Liver (tissue), 9 donors: ENCODE results near the gene RGS3. TPM values are rescaled to one million over a fixed set of nuclear protein-coding genes. Genes with fewer than 3 reads are reported as not detected.

ENCODE experiments used
- DNase-seq: peaks from one replicate; pipeline ENCODE4 v3.0.0-alpha.2; 2017; ENCODE audit warnings: low spot score
- H3K27ac ChIP-seq, 2 donors: one replicate each; pipeline ENCODE4 v1.7.0; 2013; ENCODE audit warnings: inconsistent platforms in 2 of 2, low read length in 2 of 2, control low read depth in 1 of 2, low read depth in 1 of 2, mild to moderate bottlenecking in 1 of 2
- H3K27me3 ChIP-seq, 4 donors: one replicate each; pipeline versions ENCODE4 v1.6.1 to v1.7.0; 2013; ENCODE audit warnings: low read length in 3 of 4, inconsistent platforms in 1 of 4, mild to moderate bottlenecking in 1 of 4, moderate library complexity in 1 of 4; ENCODE audit not compliant: control insufficient read depth in 4 of 4, insufficient read depth in 4 of 4
- H3K36me3 ChIP-seq, 4 donors: one replicate each; pipeline versions ENCODE4 v1.6.1 to v1.7.0; 2013; ENCODE audit warnings: low read length in 3 of 4, mild to moderate bottlenecking in 3 of 4, low read depth in 1 of 4, moderate library complexity in 1 of 4; ENCODE audit not compliant: control insufficient read depth in 4 of 4, insufficient read depth in 3 of 4
- H3K4me1 ChIP-seq, 4 donors: one replicate each; pipeline versions ENCODE4 v1.6.1 to v1.7.0; 2013; ENCODE audit warnings: low read length in 3 of 4, mild to moderate bottlenecking in 3 of 4, moderate library complexity in 1 of 4; ENCODE audit not compliant: control insufficient read depth in 4 of 4, insufficient read depth in 4 of 4
- H3K4me3 ChIP-seq, 3 donors: one replicate each; pipeline versions ENCODE4 v1.6.1 to v1.7.0; 2013; ENCODE audit warnings: low read length in 3 of 3, control low read depth in 1 of 3, low read depth in 1 of 3, mild to moderate bottlenecking in 1 of 3
- H3K9ac ChIP-seq, 2 donors: one replicate each; pipeline ENCODE4 v1.7.0; 2013; ENCODE audit warnings: low read length in 2 of 2, mild to moderate bottlenecking in 2 of 2, moderate library complexity in 2 of 2, control low read depth in 1 of 2, low read depth in 1 of 2
- H3K9me3 ChIP-seq, 4 donors: one replicate each; pipeline versions ENCODE4 v1.6.1 to v1.7.0; 2013; ENCODE audit warnings: low read length in 3 of 4; ENCODE audit not compliant: control insufficient read depth in 4 of 4
- EGR1 ChIP-seq, 2 donors: IDR thresholded peaks; 2 replicates each; pipeline ENCODE4 v1.6.1; 2016 to 2018; ENCODE audit warnings: antibody characterized with exemption in 2 of 2, low read depth in 2 of 2
- FOXA1 ChIP-seq: IDR thresholded peaks from 2 replicates; pipeline ENCODE4 v1.6.1; 2016; ENCODE audit warnings: antibody characterized with exemption
- FOXA2 ChIP-seq: IDR thresholded peaks from 2 replicates; pipeline ENCODE4 v1.6.1; 2016; ENCODE audit warnings: antibody characterized with exemption
- GABPA ChIP-seq, 2 donors: IDR thresholded peaks in 1 of 2; conservative IDR thresholded peaks in 1 of 2; 2 replicates each; pipeline ENCODE4 v1.6.1; 2016; ENCODE audit warnings: antibody characterized with exemption in 2 of 2, mild to moderate bottlenecking in 1 of 2, moderate library complexity in 1 of 2
- HNF4A ChIP-seq, 2 donors: conservative IDR thresholded peaks; 2 replicates each; pipeline ENCODE4 v1.6.1; 2016; ENCODE audit warnings: antibody characterized with exemption in 2 of 2, mild to moderate bottlenecking in 2 of 2
- HNF4G ChIP-seq: IDR thresholded peaks from 2 replicates; pipeline ENCODE4 v1.6.1; 2016; ENCODE audit warnings: antibody characterized with exemption
- JUND ChIP-seq, 2 donors: IDR thresholded peaks; 2 replicates each; pipeline ENCODE4 v1.6.1; 2016; ENCODE audit warnings: antibody characterized with exemption in 2 of 2
- NR2F2 ChIP-seq: IDR thresholded peaks from 2 replicates; pipeline ENCODE4 v1.6.1; 2016; ENCODE audit warnings: antibody characterized with exemption
- RAD21 ChIP-seq, 2 donors: IDR thresholded peaks; 2 replicates each; pipeline ENCODE4 v1.6.1; 2016; ENCODE audit warnings: antibody characterized with exemption in 2 of 2, mild to moderate bottlenecking in 2 of 2
- RXRA ChIP-seq, 2 donors: IDR thresholded peaks; 2 replicates each; pipeline ENCODE4 v1.6.1; 2017 to 2018; ENCODE audit warnings: antibody characterized with exemption in 2 of 2, mild to moderate bottlenecking in 1 of 2
- SP1 ChIP-seq: IDR thresholded peaks from 2 replicates; pipeline ENCODE4 v1.6.1; 2018; ENCODE audit warnings: antibody characterized with exemption, mild to moderate bottlenecking
- TAF1 ChIP-seq: conservative IDR thresholded peaks from 2 replicates; pipeline ENCODE4 v1.6.1; 2016; ENCODE audit warnings: antibody characterized with exemption, mild to moderate bottlenecking
- YY1 ChIP-seq: IDR thresholded peaks from 2 replicates; pipeline ENCODE4 v1.6.1; 2016; ENCODE audit warnings: antibody characterized with exemption, mild to moderate bottlenecking
- WGBS: extraction: QIAGEN DNeasy Blood & Tissue Kit; methylation state at CpG from one replicate; pipeline ENCODE4 v1.1.7; 2013; 5-methylcytosine and 5-hydroxymethylcytosine counted together
- polyA plus RNA-seq, 2 donors: library from polyadenylated mRNA; stranded (reverse) in 1 of 2; unstranded in 1 of 2; fragments of 200-250 nt in 1 of 2; fragments of >200 nt in 1 of 2; fragmentation: Nextera tagmentation in 1 of 2; extraction: Ambion mirVana in 1 of 2; gene quantifications; one replicate each; pipeline versions ENCODE4 v1.2.1 to v1.2.3, GENCODE V29; 2013 to 2015
- total RNA-seq, 2 donors: library from RNA; depleted of rRNA; stranded (reverse); fragments of >200 nt; gene quantifications; one replicate each; pipeline ENCODE4 v1.2.3, GENCODE V29; 2014
- TF ChIP-seq, protein P1 (sequence below): fragments of 150-350 bp; IDR thresholded peaks from 2 replicates; pipeline ENCODE4 v1.5.1; 2017; ENCODE audit warnings: improper control_type of control experiment, low read depth, low read length; ENCODE audit not compliant: missing input control
- TF ChIP-seq, protein P2 (sequence below): IDR thresholded peaks from 2 replicates; pipeline ENCODE4 v1.6.1; 2016; ENCODE audit warnings: antibody characterized with exemption
- donor health status: healthy.
- donor health status: healthy.
- donor health status: healthy.
- donor health status: healthy.
- donor health status: healthy.

RGS3 gene
- total and polyA plus RNA-seq, 4 donors = 13.0 to 65.0 (median 28.3) TPM

DNA sequence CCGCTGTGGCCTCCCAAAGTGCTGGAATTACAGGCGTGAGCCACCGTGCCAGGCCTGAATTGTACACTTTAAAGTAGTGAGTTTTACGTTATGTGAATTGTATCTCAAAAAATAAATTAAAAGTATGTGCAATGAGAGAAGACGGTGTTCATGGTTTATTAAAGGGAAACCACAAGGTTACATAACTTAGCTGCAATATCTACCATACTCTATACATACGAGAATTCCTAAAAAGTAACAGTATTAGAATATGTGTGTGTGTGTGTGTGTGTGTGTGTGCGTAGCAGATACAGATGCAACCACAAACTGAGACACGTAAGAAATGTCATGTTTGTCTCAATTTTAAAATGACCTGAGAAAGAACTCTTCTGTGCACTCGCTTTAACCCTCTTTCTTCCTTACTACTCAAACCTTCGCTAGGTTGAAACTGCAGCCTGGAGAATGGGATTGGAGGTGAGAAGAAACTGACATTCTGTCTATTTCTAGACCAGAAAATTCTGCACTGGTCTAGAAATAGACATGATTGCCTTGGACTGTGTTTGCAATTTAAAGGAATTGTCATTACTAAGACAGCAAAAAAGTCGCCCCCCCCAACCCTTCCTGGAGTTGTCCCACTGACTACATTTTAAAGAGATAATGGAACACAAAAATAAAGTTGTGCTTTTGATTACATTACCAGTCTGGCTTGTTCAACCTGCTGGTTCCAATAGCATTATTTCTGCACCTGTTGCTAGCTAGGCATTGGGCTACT, 167.0 kb downstream of the RGS3 start:
- Histone ChIP-seq H3K9ac (no peak overlapping the region), H3K4me3 (no peak overlapping the region), H3K27me3 (no peaks in the 10 kb centered on the region), H3K27ac (no peak overlapping the region), H3K4me1 (peaks cover 6 to 10% (median 8%) of the 10 kb centered on the region in 4 donors), H3K36me3 (no peaks in the 10 kb centered on the region), H3K9me3 (no peaks in the 10 kb centered on the region)
- TF ChIP-seq EGR1 (IDR thresholded peaks at IDR 0.05; ENCODE audit: low read depth in 2 of 2) (no peak), RAD21 (IDR thresholded peaks at IDR 0.05) (no peak), NR2F2 (no peak)
- 88% methylated on average over 11 of the region's 11 CpGs for WGBS
- DNase-seq = no peak

DNA sequence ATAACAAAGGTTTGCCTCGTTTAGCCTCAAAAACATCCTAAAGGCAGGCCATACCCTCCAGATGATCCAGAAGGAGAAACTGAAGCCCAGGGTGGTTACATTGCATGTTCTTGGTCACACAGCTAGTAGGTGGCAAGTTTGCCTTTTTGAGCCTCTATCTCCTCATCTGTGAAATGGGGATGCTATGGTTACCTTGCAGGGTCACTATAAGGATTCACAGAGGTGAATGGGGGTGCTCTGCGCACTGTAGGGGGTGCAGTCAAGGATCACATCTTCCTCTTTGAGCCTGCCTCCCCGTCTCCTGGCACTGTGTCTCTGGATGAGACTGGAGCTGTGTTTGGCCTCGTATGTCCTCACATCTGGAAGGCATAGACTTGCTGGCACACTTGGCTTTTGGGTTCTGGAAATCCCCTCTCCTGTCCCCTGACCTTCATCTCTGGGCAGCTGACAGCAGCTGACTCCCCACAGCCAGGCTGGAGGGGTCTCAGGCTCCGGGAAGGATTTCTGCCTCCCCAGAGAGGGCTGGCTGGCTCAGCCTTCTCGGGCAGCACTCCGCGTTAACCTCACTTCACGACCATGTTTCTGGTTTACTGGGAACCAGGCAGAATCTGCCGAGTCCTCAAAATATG, 167.7 kb downstream of the RGS3 start:
- DNase-seq = no peak
- Histone ChIP-seq H3K4me1 (peaks cover 6 to 12% (median 8%) of the 10 kb centered on the region in 4 donors), H3K4me3 (no peak overlapping the region), H3K27me3 (no peaks in the 10 kb centered on the region), H3K36me3 (no peaks in the 10 kb centered on the region), H3K9me3 (no peaks in the 10 kb centered on the region), H3K27ac (no peak overlapping the region), H3K9ac (no peak overlapping the region)
- TF ChIP-seq HNF4G = no peak
- TF ChIP-seq, protein P1, sequence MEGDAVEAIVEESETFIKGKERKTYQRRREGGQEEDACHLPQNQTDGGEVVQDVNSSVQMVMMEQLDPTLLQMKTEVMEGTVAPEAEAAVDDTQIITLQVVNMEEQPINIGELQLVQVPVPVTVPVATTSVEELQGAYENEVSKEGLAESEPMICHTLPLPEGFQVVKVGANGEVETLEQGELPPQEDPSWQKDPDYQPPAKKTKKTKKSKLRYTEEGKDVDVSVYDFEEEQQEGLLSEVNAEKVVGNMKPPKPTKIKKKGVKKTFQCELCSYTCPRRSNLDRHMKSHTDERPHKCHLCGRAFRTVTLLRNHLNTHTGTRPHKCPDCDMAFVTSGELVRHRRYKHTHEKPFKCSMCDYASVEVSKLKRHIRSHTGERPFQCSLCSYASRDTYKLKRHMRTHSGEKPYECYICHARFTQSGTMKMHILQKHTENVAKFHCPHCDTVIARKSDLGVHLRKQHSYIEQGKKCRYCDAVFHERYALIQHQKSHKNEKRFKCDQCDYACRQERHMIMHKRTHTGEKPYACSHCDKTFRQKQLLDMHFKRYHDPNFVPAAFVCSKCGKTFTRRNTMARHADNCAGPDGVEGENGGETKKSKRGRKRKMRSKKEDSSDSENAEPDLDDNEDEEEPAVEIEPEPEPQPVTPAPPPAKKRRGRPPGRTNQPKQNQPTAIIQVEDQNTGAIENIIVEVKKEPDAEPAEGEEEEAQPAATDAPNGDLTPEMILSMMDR = no peak
- no peak for TF ChIP-seq TAF1
- WGBS = 89% methylated on average over 10 of the region's 10 CpGs

DNA sequence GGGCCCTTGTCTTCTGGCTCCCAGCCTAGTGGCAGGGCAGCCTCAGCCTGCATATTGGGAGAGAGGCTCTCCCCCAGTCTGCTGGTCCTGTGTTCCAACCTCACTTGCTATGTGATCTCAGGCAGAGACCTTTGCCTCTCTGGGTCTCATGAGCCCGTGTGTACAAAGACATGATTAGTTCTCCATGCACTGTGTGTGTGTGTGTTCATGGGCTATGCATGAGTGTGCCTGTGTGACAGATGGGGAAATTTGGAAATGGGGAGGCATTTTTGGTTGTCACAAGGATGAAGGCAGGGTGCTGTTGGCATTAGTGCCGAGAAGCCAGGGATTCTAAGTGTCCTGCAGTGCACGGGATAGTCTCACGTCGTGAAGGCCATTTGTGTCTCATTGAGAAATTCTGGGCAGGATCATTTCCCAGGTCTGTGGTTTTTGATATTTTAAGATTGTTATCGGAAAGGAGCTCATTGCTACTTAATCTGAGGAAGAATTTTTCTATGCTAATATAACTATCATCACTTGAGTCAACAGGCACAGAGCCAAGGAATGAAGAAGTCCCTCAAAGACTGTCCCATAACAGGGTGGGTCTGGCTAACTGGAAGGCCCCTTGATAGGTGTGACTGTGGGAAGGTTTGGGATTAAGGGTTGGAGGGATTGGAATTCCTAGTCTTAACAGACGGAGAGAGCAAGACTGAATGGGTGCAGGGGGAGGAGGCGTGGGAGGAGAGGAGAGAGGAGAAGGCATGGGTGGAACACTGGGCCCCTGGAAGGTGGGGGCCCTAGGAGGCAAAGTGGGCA, 168.5 kb downstream of the RGS3 start:
- no peaks in the 10 kb centered on the region for H3K9me3 ChIP-seq
- H3K27ac ChIP-seq = no peak overlapping the region
- DNase-seq = no peak
- H3K36me3 ChIP-seq = no peaks in the 10 kb centered on the region
- peaks cover 6 to 12% (median 8%) of the 10 kb centered on the region in 4 donors for H3K4me1 ChIP-seq
- H3K4me3 ChIP-seq = no peak overlapping the region
- WGBS = 80% methylated on average over 8 of the region's 8 CpGs
- no peak overlapping the region for H3K9ac ChIP-seq
- no peaks in the 10 kb centered on the region for H3K27me3 ChIP-seq
- no peak for TF ChIP-seq HNF4A (conservative IDR thresholded peaks at IDR 0.05)
- TF ChIP-seq FOXA1 = no peak
- no peak for TF ChIP-seq FOXA2
- no peak for TF ChIP-seq JUND (IDR thresholded peaks at IDR 0.05)
- TF ChIP-seq YY1 = no peak
- no peak for TF ChIP-seq TAF1
- TF ChIP-seq, protein P2, sequence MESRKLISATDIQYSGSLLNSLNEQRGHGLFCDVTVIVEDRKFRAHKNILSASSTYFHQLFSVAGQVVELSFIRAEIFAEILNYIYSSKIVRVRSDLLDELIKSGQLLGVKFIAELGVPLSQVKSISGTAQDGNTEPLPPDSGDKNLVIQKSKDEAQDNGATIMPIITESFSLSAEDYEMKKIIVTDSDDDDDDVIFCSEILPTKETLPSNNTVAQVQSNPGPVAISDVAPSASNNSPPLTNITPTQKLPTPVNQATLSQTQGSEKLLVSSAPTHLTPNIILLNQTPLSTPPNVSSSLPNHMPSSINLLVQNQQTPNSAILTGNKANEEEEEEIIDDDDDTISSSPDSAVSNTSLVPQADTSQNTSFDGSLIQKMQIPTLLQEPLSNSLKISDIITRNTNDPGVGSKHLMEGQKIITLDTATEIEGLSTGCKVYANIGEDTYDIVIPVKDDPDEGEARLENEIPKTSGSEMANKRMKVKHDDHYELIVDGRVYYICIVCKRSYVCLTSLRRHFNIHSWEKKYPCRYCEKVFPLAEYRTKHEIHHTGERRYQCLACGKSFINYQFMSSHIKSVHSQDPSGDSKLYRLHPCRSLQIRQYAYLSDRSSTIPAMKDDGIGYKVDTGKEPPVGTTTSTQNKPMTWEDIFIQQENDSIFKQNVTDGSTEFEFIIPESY = no peak
- no peak for TF ChIP-seq RAD21 (IDR thresholded peaks at IDR 0.05)
- no peak for TF ChIP-seq RXRA (IDR thresholded peaks at IDR 0.05)
- no peak for TF ChIP-seq SP1
- TF ChIP-seq HNF4G = no peak
- no peak for TF ChIP-seq NR2F2
- TF ChIP-seq GABPA (IDR thresholded peaks at IDR 0.05 in 1 of 2, conservative IDR thresholded peaks at IDR 0.05 in 1 of 2) = no peak
- TF ChIP-seq, protein P1 = no peak
